ENCODE results near the gene DBN1. TPM values are rescaled to one million over a fixed set of nuclear protein-coding genes. Genes with fewer than 3 reads are reported as not detected.

Gene DBN1
- polyA plus RNA-seq, 4 donors: 1.6 to 32.0 (median 14.2) TPM

GRCh38 chr5:177508837-177509236, 35.4 kb upstream of the DBN1 start:
- Histone ChIP-seq H3K4me3 (ENCODE audit: low read depth in 1 of 3, low read length in 3 of 3) (no peak overlapping the region), H3K4me1 (ENCODE audit: control insufficient read depth in 3 of 3, insufficient read depth in 2 of 3, low read depth in 1 of 3, low read length in 2 of 3) (no peaks in the 10 kb centered on the region), H3K27ac (ENCODE audit: low read depth in 1 of 3, low read length in 2 of 3) (peak overlapping the region in 1 of 3 donors; percentile 74), H3K27me3 (ENCODE audit: control insufficient read depth in 3 of 3, insufficient read depth in 3 of 3, low read length in 3 of 3) (no peaks in the 10 kb centered on the region), H3K9me3 (ENCODE audit: control insufficient read depth in 2 of 2, insufficient read depth in 1 of 2, low read depth in 1 of 2, low read length in 1 of 2) (no peaks in the 10 kb centered on the region), H3K36me3 (ENCODE audit: control insufficient read depth in 3 of 3, insufficient read depth in 2 of 3, low read depth in 1 of 3, low read length in 3 of 3) (peaks cover 6 to 49% (median 14%) of the 10 kb centered on the region in 3 donors)
- DNase-seq (no peak), FAIRE-seq (no peak)
- WGBS, 3 donors: 46 to 72% (median 57%) methylated on average over 7 to 8 of the region's 8 CpGs

GRCh38 chr5:177508221-177508611, 34.8 kb upstream of the DBN1 start:
- H3K27me3 ChIP-seq (ENCODE audit: control insufficient read depth in 3 of 3, insufficient read depth in 3 of 3, low read length in 3 of 3): no peaks in the 10 kb centered on the region
- 81 to 96% (median 84%) methylated on average over 22 to 26 of the region's 26 CpGs for WGBS, 3 donors
- no peaks in the 10 kb centered on the region for H3K9me3 ChIP-seq (ENCODE audit: control insufficient read depth in 2 of 2, insufficient read depth in 1 of 2, low read depth in 1 of 2, low read length in 1 of 2)
- DNase-seq: no peak
- peaks cover 6 to 46% (median 11%) of the 10 kb centered on the region in 3 donors for H3K36me3 ChIP-seq (ENCODE audit: control insufficient read depth in 3 of 3, insufficient read depth in 2 of 3, low read depth in 1 of 3, low read length in 3 of 3)
- H3K4me3 ChIP-seq (ENCODE audit: low read depth in 1 of 3, low read length in 3 of 3): no peak overlapping the region
- H3K4me1 ChIP-seq (ENCODE audit: control insufficient read depth in 3 of 3, insufficient read depth in 2 of 3, low read depth in 1 of 3, low read length in 2 of 3): no peaks in the 10 kb centered on the region
- peak overlapping the region in 1 of 3 donors; percentile 21 for H3K27ac ChIP-seq (ENCODE audit: low read depth in 1 of 3, low read length in 2 of 3)
- FAIRE-seq: no peak

- H3K4me3 ChIP-seq (ENCODE audit: low read depth in 1 of 3, low read length in 3 of 3): no peak overlapping the region
- 73 to 88% (median 86%) methylated on average over 17 of the region's 17 CpGs for WGBS, 3 donors
- FAIRE-seq (no peak), DNase-seq (no peak)
- H3K4me1 ChIP-seq (ENCODE audit: control insufficient read depth in 3 of 3, insufficient read depth in 2 of 3, low read depth in 1 of 3, low read length in 2 of 3): no peaks in the 10 kb centered on the region
- H3K27me3 ChIP-seq (ENCODE audit: control insufficient read depth in 3 of 3, insufficient read depth in 3 of 3, low read length in 3 of 3): no peaks in the 10 kb centered on the region
- H3K36me3 ChIP-seq (ENCODE audit: control insufficient read depth in 3 of 3, insufficient read depth in 2 of 3, low read depth in 1 of 3, low read length in 3 of 3): peaks cover 6 to 41% (median 11%) of the 10 kb centered on the region in 3 donors
- H3K9me3 ChIP-seq (ENCODE audit: control insufficient read depth in 2 of 2, insufficient read depth in 1 of 2, low read depth in 1 of 2, low read length in 1 of 2): no peaks in the 10 kb centered on the region
- no peak overlapping the region for H3K27ac ChIP-seq (ENCODE audit: low read depth in 1 of 3, low read length in 2 of 3)
Measured at GRCh38 chr5:177507596-177508220, 34.3 kb upstream of the DBN1 start.

- DNase-seq: no peak
- peaks cover 2 to 36% (median 7%) of the 10 kb centered on the region in 3 donors for H3K36me3 ChIP-seq (ENCODE audit: control insufficient read depth in 3 of 3, insufficient read depth in 2 of 3, low read depth in 1 of 3, low read length in 3 of 3)
- H3K4me1 ChIP-seq (ENCODE audit: control insufficient read depth in 3 of 3, insufficient read depth in 2 of 3, low read depth in 1 of 3, low read length in 2 of 3): no peaks in the 10 kb centered on the region
- no peak overlapping the region for H3K27ac ChIP-seq (ENCODE audit: low read depth in 1 of 3, low read length in 2 of 3)
- no peaks in the 10 kb centered on the region for H3K27me3 ChIP-seq (ENCODE audit: control insufficient read depth in 3 of 3, insufficient read depth in 3 of 3, low read length in 3 of 3)
- 76 to 80% (median 78%) methylated on average over 9 of the region's 9 CpGs for WGBS, 3 donors
- FAIRE-seq: no peak
- no peaks in the 10 kb centered on the region for H3K9me3 ChIP-seq (ENCODE audit: control insufficient read depth in 2 of 2, insufficient read depth in 1 of 2, low read depth in 1 of 2, low read length in 1 of 2)
- H3K4me3 ChIP-seq (ENCODE audit: low read depth in 1 of 3, low read length in 3 of 3): no peak overlapping the region
Measured at GRCh38 chr5:177507165-177507564, 33.7 kb upstream of the DBN1 start.

- WGBS, 3 donors: 93 to 96% (median 95%) methylated on average over 4 of the region's 4 CpGs
- Histone ChIP-seq H3K4me1 (ENCODE audit: control insufficient read depth in 3 of 3, insufficient read depth in 2 of 3, low read depth in 1 of 3, low read length in 2 of 3) (peaks cover 0 to 7% (median 0%) of the 10 kb centered on the region in 3 donors), H3K27ac (ENCODE audit: low read depth in 1 of 3, low read length in 2 of 3) (no peak overlapping the region), H3K27me3 (ENCODE audit: control insufficient read depth in 3 of 3, insufficient read depth in 3 of 3, low read length in 3 of 3) (no peaks in the 10 kb centered on the region), H3K9me3 (ENCODE audit: control insufficient read depth in 2 of 2, insufficient read depth in 1 of 2, low read depth in 1 of 2, low read length in 1 of 2) (no peaks in the 10 kb centered on the region), H3K36me3 (ENCODE audit: control insufficient read depth in 3 of 3, insufficient read depth in 2 of 3, low read depth in 1 of 3, low read length in 3 of 3) (peaks cover 0 to 15% (median 0%) of the 10 kb centered on the region in 3 donors), H3K4me3 (ENCODE audit: low read depth in 1 of 3, low read length in 3 of 3) (no peak overlapping the region)
- FAIRE-seq: no peak
- DNase-seq: no peak
Measured at GRCh38 chr5:177505075-177505474, 31.6 kb upstream of the DBN1 start.

- H3K9me3 ChIP-seq (ENCODE audit: control insufficient read depth in 2 of 2, insufficient read depth in 1 of 2, low read depth in 1 of 2, low read length in 1 of 2): no peaks in the 10 kb centered on the region
- 84 to 91% (median 90%) methylated on average over 36 to 47 of the region's 47 CpGs for WGBS, 3 donors
- peaks cover 0 to 12% (median 0%) of the 10 kb centered on the region in 3 donors for H3K36me3 ChIP-seq (ENCODE audit: control insufficient read depth in 3 of 3, insufficient read depth in 2 of 3, low read depth in 1 of 3, low read length in 3 of 3)
- H3K27ac ChIP-seq (ENCODE audit: low read depth in 1 of 3, low read length in 2 of 3): no peak overlapping the region
- no peak for FAIRE-seq
- H3K27me3 ChIP-seq (ENCODE audit: control insufficient read depth in 3 of 3, insufficient read depth in 3 of 3, low read length in 3 of 3): peaks cover 0 to 4% (median 0%) of the 10 kb centered on the region in 3 donors
- peaks cover 0 to 7% (median 0%) of the 10 kb centered on the region in 3 donors for H3K4me1 ChIP-seq (ENCODE audit: control insufficient read depth in 3 of 3, insufficient read depth in 2 of 3, low read depth in 1 of 3, low read length in 2 of 3)
- DNase-seq: no peak
- H3K4me3 ChIP-seq (ENCODE audit: low read depth in 1 of 3, low read length in 3 of 3): no peak overlapping the region
Measured at GRCh38 chr5:177504086-177505056, 30.9 kb upstream of the DBN1 start.

GRCh38 chr5:177503351-177504085, 30.1 kb upstream of the DBN1 start:
- Histone ChIP-seq H3K4me3 (ENCODE audit: low read depth in 1 of 3, low read length in 3 of 3) (no peak overlapping the region), H3K36me3 (ENCODE audit: control insufficient read depth in 3 of 3, insufficient read depth in 2 of 3, low read depth in 1 of 3, low read length in 3 of 3) (peaks cover 0 to 8% (median 0%) of the 10 kb centered on the region in 3 donors), H3K27me3 (ENCODE audit: control insufficient read depth in 3 of 3, insufficient read depth in 3 of 3, low read length in 3 of 3) (peaks cover 0 to 11% (median 0%) of the 10 kb centered on the region in 3 donors), H3K4me1 (ENCODE audit: control insufficient read depth in 3 of 3, insufficient read depth in 2 of 3, low read depth in 1 of 3, low read length in 2 of 3) (peaks cover 0 to 7% (median 0%) of the 10 kb centered on the region in 3 donors), H3K27ac (ENCODE audit: low read depth in 1 of 3, low read length in 2 of 3) (no peak overlapping the region), H3K9me3 (ENCODE audit: control insufficient read depth in 2 of 2, insufficient read depth in 1 of 2, low read depth in 1 of 2, low read length in 1 of 2) (no peaks in the 10 kb centered on the region)
- no peak for DNase-seq
- 80 to 90% (median 88%) methylated on average over 24 of the region's 24 CpGs for WGBS, 3 donors
- no peak for FAIRE-seq

GRCh38 chr5:177502886-177503285, 29.5 kb upstream of the DBN1 start:
- Histone ChIP-seq H3K4me3 (ENCODE audit: low read depth in 1 of 3, low read length in 3 of 3) (no peak overlapping the region), H3K36me3 (ENCODE audit: control insufficient read depth in 3 of 3, insufficient read depth in 2 of 3, low read depth in 1 of 3, low read length in 3 of 3) (peaks cover 0 to 8% (median 0%) of the 10 kb centered on the region in 3 donors), H3K9me3 (ENCODE audit: control insufficient read depth in 2 of 2, insufficient read depth in 1 of 2, low read depth in 1 of 2, low read length in 1 of 2) (no peaks in the 10 kb centered on the region), H3K27me3 (ENCODE audit: control insufficient read depth in 3 of 3, insufficient read depth in 3 of 3, low read length in 3 of 3) (peaks cover 0 to 18% (median 0%) of the 10 kb centered on the region in 3 donors), H3K27ac (ENCODE audit: low read depth in 1 of 3, low read length in 2 of 3) (no peak overlapping the region), H3K4me1 (ENCODE audit: control insufficient read depth in 3 of 3, insufficient read depth in 2 of 3, low read depth in 1 of 3, low read length in 2 of 3) (peaks cover 0 to 14% (median 0%) of the 10 kb centered on the region in 3 donors)
- DNase-seq (no peak), FAIRE-seq (no peak)
- 85 to 87% (median 87%) methylated on average over 16 of the region's 16 CpGs for WGBS, 3 donors
